ENCODE results near the gene ARHGAP27.

GRCh38 chr17:45361451-45361850 is 71.2 kb downstream of the ARHGAP27 start:
- TF ChIP-seq CTCF (IDR thresholded peaks at IDR 0.05) (no peak), POLR2A (IDR thresholded peaks at IDR 0.05) (no peak)
